ENCODE data around the gene IGFBP6.
"Not testable (repeated sequence)": the region's sequence is repeated elsewhere in the genome, so short reads cannot be mapped to it uniquely, and the experiment has no call there.

IGFBP6 gene

DNA sequence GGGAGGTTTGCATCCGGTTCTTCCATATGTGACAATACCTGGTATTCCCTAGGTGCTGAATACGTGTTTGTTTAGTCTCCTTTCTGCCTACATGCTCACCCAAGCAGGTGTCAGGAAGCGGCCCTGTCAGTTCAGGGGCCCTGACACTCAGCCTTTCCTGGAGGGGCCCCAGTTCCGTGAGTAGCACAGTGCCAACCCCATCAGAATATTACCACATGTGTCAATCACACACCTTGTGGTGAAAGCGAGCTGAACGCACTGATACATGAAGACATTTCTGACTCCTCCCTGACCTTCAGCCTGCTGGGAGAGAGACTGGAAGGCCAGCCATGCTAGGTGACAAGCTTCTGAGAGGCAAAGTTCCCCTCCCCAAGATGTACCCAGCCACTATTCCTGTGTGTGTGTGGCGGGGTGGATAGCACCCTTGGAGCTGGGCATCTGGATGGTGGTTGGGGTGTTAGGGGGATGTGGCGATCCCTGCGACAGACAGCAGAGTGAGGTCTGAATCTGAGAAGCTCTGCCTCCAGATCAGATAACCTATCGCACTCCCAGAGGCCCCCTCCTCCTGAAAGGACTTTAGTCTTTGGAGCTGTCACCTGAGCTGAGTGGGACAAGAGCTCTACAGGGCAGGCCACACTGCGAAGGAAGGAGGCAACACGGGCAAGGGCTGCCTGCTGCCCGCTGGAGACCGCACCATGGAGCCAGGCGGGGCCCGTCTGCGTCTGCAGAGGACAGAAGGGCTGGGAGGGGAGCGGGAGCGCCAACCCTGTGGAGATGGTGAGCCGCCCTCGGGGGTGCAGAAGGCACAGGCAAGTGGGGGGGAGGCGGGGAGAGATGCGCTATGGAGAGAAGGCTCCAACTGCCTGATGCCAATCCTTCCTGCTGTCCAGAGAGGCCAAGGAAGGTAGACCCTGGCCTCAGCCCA lies 5.7 kb downstream of the IGFBP6 start, which contains the start of gene SOAT2:
TSS of gene SOAT2 (plus strand) at position 604 of the 925 bp plus-strand sequence. CDS start at position 696, 92 bp downstream.
- no peak for DNase-seq
- no peak for TF ChIP-seq POLR2A (IDR thresholded peaks at IDR 0.05; ENCODE audit: low read length)
- TF ChIP-seq GATA1 (IDR thresholded peaks at IDR 0.05; ENCODE audit: low read depth, low read length): no peak

DNA sequence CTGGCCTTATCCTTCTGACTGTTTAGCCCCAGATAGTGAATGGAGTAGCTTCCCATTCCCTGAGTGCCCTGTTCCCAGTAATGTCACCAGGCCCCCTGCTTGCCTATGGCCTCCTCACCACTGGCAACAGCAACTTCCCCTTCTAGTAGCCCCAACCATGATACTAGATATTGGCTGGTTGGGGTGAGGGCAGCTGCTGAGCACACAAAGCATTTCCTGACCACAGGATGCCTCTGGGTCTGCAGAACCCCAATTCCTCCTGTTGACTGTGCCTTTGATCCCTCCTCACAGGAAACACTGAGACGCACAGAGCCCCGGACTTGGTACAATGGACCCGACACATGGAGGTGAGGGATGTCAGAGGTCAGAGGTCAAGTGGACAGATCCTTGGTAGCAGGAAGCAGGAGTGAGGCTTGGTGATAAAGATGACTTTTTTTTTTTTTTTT lies 6.4 kb downstream of the IGFBP6 start:
- DNase-seq: no peak
- no peak for TF ChIP-seq POLR2A (IDR thresholded peaks at IDR 0.05; ENCODE audit: low read length)
- TF ChIP-seq GATA1 (IDR thresholded peaks at IDR 0.05; ENCODE audit: low read depth, low read length): no peak

DNA sequence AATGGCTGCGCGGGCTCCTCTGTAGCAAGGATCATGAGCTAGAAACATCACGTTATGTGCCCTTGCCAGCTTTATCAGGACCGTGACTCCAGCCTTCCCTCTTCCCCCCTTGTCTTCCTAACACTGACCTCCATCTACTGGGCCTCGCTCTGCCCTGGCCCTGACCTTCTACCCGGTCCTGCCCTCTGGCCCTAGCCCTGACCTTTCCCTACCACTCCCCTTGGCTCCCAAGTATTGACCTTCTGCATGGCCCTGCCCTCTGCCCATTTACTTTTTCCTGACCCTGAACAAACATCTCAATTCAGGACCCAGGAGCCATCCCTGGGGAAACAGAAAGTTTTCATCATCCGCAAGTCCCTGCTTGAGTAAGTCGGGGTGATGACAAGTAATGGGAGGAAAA lies 7.8 kb downstream of the IGFBP6 start:
- TF ChIP-seq POLR2A (IDR thresholded peaks at IDR 0.05; ENCODE audit: low read length) (no peak), GATA1 (IDR thresholded peaks at IDR 0.05; ENCODE audit: low read depth, low read length) (no peak)
- DNase-seq: no peak

DNA sequence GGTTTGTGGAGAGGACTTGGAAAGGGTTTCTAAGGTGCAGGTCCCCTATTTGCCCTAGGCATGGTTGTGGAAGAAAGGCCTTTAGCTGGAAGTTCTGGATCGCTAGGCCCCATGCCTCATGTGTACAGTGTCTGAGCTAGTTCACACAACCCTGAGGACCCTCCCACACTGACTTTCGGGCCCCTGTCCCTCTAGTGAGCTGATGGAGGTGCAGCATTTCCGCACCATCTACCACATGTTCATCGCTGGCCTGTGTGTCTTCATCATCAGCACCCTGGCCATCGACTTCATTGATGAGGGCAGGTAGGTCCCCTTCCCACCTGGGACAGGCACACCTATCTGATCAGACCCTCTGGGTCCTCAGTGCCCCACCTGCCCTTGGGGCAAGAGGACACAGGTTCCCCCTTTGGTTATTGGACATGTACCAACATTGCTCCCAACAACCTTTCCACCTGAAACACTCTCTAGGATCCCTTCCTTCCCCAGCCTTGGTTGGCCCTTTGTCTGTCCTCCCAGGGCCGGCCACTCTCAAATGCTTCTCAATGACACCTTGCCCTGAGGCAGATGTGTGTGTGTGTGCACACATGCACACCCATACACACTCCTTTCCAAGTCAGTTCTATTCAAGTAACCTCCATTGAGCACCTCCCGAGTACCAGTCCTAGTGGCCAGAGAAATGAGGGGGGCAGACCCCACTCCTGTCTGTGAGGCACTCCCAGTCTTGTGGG lies 8.4 kb downstream of the IGFBP6 start:
- DNase-seq: no peak
- TF ChIP-seq GATA1 (IDR thresholded peaks at IDR 0.05; ENCODE audit: low read depth, low read length): no peak
- no peak for TF ChIP-seq POLR2A (IDR thresholded peaks at IDR 0.05; ENCODE audit: low read length)

DNA sequence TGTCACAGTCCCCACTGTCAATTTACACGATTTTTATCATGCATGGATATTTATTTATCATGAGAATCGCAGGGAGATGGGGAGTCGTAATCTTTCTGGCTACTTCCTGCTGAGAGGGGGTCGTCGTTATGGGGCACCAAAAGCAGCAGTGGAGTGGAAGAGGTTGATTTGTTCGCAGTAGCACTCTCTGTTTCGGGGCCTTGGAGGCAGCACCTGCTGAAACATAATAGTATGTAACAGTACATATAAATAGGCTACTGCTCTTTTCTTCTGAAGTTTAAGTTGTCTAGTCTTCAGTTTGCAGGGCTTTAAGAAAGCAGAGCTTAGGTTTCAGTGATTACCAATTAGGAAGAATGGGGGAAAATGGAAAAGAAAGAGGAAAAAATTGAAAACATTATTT lies 9.7 kb downstream of the IGFBP6 start:
- no peak for TF ChIP-seq GATA1 (IDR thresholded peaks at IDR 0.05; ENCODE audit: low read depth, low read length)
- TF ChIP-seq POLR2A (IDR thresholded peaks at IDR 0.05; ENCODE audit: low read length): no peak
- DNase-seq: no peak

DNA sequence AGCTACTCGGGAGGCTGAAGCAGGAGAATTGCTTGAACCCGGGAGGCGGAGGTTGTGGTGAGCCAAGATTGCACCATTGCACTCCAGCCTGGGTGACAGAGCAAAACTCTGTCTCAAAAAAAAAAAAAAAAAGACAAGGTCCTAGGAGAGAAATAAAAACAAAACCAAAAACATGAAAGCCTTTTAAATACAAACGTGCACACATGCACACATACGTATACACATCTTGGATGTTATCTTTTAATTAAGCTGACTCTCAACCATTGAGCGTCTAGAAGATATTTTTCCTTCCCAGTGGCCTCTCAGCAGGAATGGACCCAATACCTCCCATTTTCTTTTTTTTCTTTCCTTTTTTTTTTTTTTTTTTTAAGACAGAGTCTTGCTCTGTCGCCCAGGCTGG lies 15.0 kb downstream of the IGFBP6 start:
- not testable (repeated sequence) for DNase-seq

DNA sequence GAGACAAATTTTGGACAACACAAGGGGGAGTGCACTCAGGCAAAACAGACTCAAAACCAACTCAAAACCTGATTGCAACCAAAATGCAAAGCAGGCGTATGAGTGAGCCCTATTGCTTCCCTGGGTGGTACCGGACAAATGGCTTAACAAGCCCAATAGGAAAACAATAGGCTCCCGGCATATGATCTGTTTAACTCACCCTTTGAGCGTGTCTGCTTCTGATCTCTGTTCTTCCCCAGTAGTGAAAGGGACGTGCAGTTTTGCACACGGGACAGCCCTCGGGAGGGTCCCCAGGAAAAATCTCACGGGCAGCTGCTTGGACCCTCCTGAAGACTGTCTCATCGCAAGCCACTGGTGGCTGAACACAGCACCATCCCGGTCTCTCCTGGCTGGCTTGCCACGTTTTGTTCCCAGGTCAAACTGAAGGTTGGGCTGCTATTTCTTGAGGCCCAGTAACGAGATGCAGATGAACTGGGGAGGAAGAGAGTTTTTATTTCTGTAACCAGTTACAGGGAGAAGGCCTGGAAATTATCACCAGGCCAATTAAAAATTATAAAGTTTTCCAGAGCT lies 15.8 kb downstream of the IGFBP6 start:
- no peak for DNase-seq
- no peak for TF ChIP-seq POLR2A (IDR thresholded peaks at IDR 0.05; ENCODE audit: low read length)
- TF ChIP-seq GATA1 (IDR thresholded peaks at IDR 0.05; ENCODE audit: low read depth, low read length): no peak

DNA sequence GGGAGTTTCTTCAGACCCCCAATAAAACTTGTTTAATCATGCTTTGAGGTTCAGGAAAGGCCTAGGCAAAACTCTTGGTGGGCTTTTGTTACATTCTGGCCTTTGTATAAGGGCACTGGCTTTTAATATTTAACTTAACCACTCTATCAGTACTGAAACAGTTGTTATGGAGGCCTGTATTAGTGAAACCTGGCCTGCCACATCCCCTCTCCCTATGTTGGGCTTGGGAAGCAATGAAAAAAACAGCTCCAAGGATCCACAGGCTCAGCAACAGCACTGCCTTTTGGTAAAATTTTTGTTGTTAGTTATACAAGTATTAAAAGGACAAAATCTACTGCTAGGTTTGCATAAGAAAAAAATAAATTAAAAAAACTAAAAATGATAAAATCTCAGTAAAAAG lies 16.5 kb downstream of the IGFBP6 start:
- TF ChIP-seq POLR2A (IDR thresholded peaks at IDR 0.05; ENCODE audit: low read length) (no peak), GATA1 (IDR thresholded peaks at IDR 0.05; ENCODE audit: low read depth, low read length) (no peak)
- DNase-seq: no peak

DNA sequence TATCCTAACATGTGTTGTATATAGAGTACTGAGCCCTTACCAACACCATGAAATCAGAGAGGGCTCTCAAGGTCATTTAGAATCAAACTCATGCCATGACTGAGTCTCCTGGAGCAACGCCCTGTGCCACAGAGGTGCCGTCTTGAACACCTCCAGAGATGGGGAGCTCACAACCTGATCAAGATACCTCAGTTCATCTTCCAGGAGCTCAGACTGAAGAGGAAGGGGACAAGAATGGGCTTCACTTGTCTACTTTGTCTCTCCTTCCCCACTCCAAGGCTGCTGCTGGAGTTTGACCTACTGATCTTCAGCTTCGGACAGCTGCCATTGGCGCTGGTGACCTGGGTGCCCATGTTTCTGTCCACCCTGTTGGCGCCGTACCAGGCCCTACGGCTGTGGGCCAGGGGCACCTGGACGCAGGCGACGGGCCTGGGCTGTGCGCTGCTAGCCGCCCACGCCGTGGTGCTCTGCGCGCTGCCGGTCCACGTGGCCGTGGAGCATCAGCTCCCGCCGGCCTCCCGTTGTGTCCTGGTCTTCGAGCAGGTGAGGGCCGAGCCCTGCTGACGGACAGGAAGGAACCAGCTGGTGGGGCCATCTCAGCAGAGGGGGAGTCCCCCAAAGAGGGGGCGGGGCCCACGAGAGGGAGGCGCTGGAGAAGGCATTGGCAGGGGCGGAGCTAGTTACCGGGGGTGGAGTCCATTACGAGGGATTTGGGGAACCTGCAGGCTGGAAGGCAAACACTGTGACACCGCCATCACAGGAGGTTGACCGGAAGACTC lies 17.8 kb downstream of the IGFBP6 start:
- no peak for TF ChIP-seq GATA1 (IDR thresholded peaks at IDR 0.05; ENCODE audit: low read depth, low read length)
- no peak for TF ChIP-seq POLR2A (IDR thresholded peaks at IDR 0.05; ENCODE audit: low read length)
- no peak for DNase-seq

DNA sequence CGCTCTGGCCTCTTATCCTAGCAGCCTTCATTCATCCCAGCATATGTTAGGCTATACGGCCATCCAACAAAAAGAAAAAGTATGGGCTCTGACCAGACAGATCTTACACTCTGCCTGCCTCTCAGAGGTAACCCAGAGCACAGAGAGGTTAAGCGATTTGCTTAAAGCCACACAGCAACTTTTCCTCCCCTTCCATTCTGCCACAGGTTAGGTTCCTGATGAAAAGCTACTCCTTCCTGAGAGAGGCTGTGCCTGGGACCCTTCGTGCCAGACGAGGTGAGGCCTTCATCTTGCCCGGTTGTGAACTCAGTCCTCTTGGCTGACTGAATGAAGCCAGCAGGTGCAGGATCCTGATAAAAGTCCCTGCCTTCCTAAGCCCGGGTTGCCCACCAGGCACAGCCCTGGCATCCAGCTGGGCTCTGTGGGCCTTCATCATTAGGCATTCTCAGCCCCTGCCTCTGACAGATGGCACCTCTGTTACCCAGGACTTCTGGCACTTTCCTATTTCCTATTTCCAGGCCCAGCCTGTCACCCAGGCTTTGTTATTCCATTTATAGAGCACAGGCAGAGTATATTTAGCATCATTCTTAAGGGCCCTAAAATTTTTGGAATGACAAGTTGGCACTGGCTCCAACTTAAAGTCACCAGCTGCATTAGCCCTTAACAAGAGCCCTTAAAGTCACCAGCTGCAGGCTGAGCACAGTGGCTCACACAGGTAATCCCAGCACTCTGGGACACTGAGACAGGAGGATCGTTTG lies 18.6 kb downstream of the IGFBP6 start:
- no peak for DNase-seq

DNA sequence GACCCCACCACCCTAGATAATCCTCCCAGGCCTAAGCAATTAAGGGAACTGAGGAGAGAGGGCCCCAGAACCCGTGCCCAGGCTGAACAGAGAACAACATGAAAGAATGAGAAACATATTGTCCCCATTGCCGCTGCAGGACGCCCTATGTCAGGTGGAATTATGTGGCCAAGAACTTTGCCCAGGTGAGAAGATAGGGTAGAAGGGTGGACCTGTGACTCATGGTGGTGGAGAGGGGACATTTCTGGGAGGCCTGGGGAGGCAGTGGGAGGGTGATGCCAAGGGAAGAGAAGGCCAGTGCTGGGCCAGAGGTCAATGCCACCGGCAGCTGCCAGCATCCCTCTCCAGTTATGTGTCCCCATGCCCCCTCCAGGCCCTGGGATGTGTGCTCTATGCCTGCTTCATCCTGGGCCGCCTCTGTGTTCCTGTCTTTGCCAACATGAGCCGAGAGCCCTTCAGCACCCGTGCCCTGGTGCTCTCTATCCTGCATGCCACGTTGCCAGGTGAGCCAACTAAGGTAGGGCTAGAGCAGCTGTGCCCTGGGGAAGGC lies 21.4 kb downstream of the IGFBP6 start:
- TF ChIP-seq GATA1 (IDR thresholded peaks at IDR 0.05; ENCODE audit: low read depth, low read length) (no peak), POLR2A (IDR thresholded peaks at IDR 0.05; ENCODE audit: low read length) (no peak)
- DNase-seq: no peak

More for the DNA sequence above, 18.6 kb downstream of the IGFBP6 start:
- TF ChIP-seq GATA1 (IDR thresholded peaks at IDR 0.05; ENCODE audit: low read depth, low read length): no peak
- TF ChIP-seq POLR2A (IDR thresholded peaks at IDR 0.05; ENCODE audit: low read length): no peak

DNA sequence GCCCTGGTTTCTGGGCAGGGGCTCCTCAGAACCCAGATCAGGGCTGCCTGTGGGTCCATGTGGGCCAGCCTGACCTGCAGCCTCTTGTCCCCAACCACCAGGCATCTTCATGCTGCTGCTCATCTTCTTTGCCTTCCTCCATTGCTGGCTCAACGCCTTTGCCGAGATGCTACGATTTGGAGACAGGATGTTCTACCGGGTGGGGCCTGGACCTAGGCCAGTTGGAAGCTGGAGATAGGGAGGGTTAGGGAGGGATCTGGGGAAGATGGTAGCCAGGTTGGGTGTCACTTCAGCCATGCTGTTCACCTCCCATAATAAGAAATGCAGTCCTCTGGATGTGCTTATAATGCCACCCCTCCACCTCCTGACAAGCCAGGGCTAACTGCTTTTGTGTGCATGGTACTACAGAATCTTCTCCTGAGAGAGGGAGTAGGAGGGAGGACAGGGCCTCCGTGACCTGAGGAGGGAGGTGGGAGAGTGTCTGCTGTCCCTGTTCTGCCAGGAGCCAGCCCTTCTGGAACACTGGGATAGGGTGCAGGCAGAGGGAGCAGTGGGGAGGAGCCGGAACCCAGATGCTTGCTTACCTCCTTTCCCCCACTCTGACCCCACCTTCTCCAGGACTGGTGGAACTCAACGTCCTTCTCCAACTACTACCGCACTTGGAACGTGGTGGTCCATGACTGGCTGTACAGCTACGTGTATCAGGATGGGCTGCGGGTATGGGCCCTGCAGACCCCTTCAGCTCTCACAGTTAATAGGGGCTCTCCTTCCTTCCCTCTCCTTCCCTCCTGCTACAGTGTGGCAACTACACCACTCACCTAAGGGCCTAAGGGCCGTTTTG lies 23.4 kb downstream of the IGFBP6 start:
- TF ChIP-seq POLR2A (IDR thresholded peaks at IDR 0.05; ENCODE audit: low read length) (no peak), GATA1 (IDR thresholded peaks at IDR 0.05; ENCODE audit: low read depth, low read length) (no peak)
- no peak for DNase-seq

Measured in erythroblast (primary cell).